OCI-LY7 (cell line): ENCODE measurements around the gene NUDT6.

Experiments used
- EZH2phosphoT487 ChIP-seq: fragments of 200-600 bp; sonication (generic); IDR thresholded peaks from 2 replicates; pipeline ENCODE4 v1.6.1; 2018; ENCODE audit warnings: low read depth, borderline replicate concordance, mild to moderate bottlenecking, mixed run types, antibody characterized with exemption, low read length, moderate library complexity, mixed read lengths
- TF ChIP-seq, protein P1 (sequence below): fragments of 200-600 bp; sonication (generic); conservative IDR thresholded peaks from 2 replicates; pipeline ENCODE4 v1.5.1; 2014; ENCODE audit warnings: mild to moderate bottlenecking, antibody characterized with exemption, low read length, moderate library complexity, mixed read lengths

DNA sequence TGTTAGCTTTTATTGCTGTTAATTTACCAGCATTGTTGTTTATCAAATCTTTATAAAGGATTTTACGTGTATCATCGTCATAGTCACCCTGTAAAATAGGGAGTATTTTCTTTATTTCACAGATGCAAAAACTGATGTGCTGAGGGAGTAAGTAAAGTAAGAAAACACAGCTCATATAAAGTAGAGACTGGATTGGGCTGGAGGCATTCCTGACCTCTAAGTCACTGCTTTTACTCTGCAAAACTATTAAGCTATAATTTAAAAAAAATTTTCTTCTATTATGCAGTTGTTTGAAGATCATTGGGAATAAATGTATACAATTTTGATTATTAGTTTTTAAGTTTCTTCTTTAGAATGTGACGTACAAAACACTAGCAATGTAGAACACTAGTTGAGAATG is 45.9 kb downstream of the NUDT6 start:
- TF ChIP-seq, protein P1, sequence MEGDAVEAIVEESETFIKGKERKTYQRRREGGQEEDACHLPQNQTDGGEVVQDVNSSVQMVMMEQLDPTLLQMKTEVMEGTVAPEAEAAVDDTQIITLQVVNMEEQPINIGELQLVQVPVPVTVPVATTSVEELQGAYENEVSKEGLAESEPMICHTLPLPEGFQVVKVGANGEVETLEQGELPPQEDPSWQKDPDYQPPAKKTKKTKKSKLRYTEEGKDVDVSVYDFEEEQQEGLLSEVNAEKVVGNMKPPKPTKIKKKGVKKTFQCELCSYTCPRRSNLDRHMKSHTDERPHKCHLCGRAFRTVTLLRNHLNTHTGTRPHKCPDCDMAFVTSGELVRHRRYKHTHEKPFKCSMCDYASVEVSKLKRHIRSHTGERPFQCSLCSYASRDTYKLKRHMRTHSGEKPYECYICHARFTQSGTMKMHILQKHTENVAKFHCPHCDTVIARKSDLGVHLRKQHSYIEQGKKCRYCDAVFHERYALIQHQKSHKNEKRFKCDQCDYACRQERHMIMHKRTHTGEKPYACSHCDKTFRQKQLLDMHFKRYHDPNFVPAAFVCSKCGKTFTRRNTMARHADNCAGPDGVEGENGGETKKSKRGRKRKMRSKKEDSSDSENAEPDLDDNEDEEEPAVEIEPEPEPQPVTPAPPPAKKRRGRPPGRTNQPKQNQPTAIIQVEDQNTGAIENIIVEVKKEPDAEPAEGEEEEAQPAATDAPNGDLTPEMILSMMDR = no peak
- TF ChIP-seq EZH2phosphoT487 = no peak
